Measurements from ENCODE around the gene MAGEB3. TPM values are rescaled to one million over a fixed set of nuclear protein-coding genes. Genes with fewer than 3 reads are reported as not detected.

MAGEB3 gene
- total RNA-seq, 1 donor from 2014 or later, result 0.92 TPM

DNA sequence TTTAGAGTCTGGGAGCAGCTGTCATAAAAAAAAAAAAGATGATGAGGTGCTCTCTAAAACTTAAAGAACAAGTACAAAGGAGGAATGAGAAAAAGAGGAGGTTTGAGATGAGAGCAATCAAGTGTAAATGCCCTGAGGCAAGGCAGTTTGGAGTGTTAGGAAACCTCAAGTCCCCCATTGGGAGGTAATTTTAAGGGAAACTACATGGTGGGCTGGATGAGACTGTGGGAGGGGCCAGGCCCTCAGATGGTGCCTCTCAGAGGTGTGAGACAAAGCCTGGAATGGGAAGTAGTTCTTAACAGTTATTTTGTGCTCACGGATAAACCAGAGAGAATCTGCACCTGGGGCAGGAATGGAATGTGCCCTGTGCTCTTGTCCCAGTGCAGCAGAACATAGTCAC lies 1.9 kb upstream of the MAGEB3 start:
- DNase-seq (ENCODE audit: extremely low spot score, unreplicated experiment), result no peak
- no peak overlapping the region for H3K4me3 Mint-ChIP-seq
- TF ChIP-seq, protein P1, sequence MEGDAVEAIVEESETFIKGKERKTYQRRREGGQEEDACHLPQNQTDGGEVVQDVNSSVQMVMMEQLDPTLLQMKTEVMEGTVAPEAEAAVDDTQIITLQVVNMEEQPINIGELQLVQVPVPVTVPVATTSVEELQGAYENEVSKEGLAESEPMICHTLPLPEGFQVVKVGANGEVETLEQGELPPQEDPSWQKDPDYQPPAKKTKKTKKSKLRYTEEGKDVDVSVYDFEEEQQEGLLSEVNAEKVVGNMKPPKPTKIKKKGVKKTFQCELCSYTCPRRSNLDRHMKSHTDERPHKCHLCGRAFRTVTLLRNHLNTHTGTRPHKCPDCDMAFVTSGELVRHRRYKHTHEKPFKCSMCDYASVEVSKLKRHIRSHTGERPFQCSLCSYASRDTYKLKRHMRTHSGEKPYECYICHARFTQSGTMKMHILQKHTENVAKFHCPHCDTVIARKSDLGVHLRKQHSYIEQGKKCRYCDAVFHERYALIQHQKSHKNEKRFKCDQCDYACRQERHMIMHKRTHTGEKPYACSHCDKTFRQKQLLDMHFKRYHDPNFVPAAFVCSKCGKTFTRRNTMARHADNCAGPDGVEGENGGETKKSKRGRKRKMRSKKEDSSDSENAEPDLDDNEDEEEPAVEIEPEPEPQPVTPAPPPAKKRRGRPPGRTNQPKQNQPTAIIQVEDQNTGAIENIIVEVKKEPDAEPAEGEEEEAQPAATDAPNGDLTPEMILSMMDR (conservative IDR thresholded peaks at IDR 0.05), result no peak
- no peaks in the 10 kb centered on the region for H3K9me3 Mint-ChIP-seq
- no peak overlapping the region for H3K27ac Mint-ChIP-seq
- H3K36me3 Mint-ChIP-seq, result no peaks in the 10 kb centered on the region
- H3K27me3 Mint-ChIP-seq, result no peaks in the 10 kb centered on the region
- H3K4me1 Mint-ChIP-seq (ENCODE audit: unreplicated experiment), result peaks cover 25% of the 10 kb centered on the region

DNA sequence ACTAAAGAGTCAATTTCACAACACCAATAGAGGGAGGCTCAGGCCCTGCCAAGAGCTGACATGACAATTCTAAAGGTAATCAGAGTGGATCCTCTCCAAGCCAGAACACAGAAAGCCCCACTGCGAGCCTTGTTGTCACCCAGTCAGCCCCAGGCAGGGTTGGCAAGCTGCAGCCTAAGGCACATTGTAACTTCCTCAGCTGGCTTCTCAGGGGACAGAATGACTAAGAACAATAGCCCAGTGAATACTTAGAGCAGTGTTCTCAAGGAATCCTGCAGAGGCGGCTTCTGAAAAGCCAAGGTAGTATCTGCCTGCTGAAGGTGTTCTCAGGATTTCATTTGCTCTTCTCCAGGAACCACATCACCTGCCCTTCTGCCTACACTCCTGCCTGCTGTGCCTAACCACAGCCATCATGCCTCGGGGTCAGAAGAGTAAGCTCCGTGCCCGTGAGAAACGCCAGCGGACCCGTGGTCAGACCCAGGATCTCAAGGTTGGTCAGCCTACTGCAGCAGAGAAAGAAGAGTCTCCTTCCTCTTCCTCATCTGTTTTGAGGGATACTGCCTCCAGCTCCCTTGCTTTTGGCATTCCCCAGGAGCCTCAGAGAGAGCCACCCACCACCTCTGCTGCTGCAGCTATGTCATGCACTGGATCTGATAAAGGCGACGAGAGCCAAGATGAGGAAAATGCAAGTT lies 11.4 kb downstream of the MAGEB3 start, which contains the start of gene MAGEB4:
MAGEB4 (plus strand) TSS at position 277 of the 692 bp plus-strand sequence; CDS start at position 413, 136 bp downstream.
- TF ChIP-seq, protein P1 (conservative IDR thresholded peaks at IDR 0.05), result no peak
- Mint-ChIP-seq H3K4me1 (ENCODE audit: unreplicated experiment) (no peaks in the 10 kb centered on the region), H3K27me3 (no peaks in the 10 kb centered on the region), H3K36me3 (no peaks in the 10 kb centered on the region), H3K27ac (no peak within 1 kb of the TSS), H3K4me3 (no peak within 1 kb of the TSS), H3K9me3 (peaks cover under 1% of the 10 kb centered on the region)
- DNase-seq (ENCODE audit: extremely low spot score, unreplicated experiment), result no peak

DNA sequence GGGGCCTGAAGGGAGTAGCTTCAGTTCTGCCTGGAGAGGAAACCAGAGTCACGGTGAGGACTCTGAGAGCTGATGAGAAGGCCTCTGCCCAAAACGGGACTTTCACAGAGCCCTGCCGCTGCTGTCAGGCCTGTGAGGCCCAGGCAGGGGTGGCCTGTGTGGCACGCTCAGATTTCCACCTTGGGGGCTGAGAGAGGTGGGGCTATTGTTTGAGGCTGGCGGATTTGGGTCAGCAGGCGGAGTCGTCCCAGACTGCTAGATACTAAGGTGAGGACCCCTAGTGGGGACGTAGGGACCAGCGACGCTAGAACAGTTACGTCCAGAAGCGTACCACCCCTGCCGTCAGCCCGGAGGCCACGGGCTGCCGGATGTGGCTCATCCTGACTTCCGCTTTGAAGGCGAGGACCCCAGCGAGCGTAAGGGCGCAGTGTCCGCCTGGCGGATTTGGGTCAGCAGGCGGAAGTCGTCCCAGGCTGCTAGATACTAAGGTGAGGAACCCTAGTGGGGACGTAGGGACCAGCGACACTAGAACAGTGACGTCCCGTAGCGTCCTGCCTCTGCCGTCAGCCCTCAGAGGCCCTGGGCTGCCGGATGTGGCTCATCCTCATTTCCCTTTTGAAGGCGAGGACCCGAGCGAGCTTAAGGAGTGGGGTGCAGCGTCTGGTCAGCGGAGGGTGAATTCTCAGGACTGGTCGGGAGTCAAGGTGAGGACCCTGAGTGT lies 16.5 kb downstream of the MAGEB3 start, which contains the start of gene MAGEB1:
MAGEB1 (plus strand) TSS at position 378 of the 721 bp plus-strand sequence. CDS start 3,348 bp downstream, outside the sequence.
- TF ChIP-seq, protein P1 (conservative IDR thresholded peaks at IDR 0.05), result no peak
- no peaks in the 10 kb centered on the region for H3K4me1 Mint-ChIP-seq (ENCODE audit: unreplicated experiment)
- H3K27ac Mint-ChIP-seq, result no peak within 1 kb of the TSS
- H3K36me3 Mint-ChIP-seq, result no peaks in the 10 kb centered on the region
- H3K9me3 Mint-ChIP-seq, result peaks cover 5% of the 10 kb centered on the region
- DNase-seq (ENCODE audit: extremely low spot score, unreplicated experiment), result no peak
- no peaks in the 10 kb centered on the region for H3K27me3 Mint-ChIP-seq
- H3K4me3 Mint-ChIP-seq, result no peak within 1 kb of the TSS

DNA sequence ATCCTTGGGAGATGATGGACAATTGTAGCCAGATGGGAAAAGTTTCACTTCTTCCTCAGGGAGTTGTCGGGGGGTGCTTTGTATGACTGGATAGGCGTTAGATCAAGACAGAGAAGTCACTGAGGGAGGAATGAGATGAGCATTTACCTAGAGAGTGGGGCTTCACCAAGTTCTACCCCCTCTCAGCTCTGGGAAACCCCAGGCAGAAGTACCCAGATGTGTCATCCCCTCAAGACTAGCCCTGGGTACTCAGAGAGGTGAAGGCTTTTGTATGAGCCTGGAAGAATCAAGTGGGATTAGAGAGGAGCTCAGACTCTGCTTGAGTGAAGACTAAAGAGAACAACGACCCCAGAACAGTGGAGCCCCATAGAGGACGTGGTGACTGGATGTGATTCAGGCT lies 18.4 kb downstream of the MAGEB3 start:
- Mint-ChIP-seq H3K4me1 (ENCODE audit: unreplicated experiment) (no peaks in the 10 kb centered on the region), H3K4me3 (no peak overlapping the region), H3K36me3 (no peaks in the 10 kb centered on the region), H3K27ac (no peak overlapping the region), H3K9me3 (peaks cover 5% of the 10 kb centered on the region), H3K27me3 (no peaks in the 10 kb centered on the region)
- TF ChIP-seq, protein P1 (conservative IDR thresholded peaks at IDR 0.05), result no peak
- no peak for DNase-seq (ENCODE audit: extremely low spot score, unreplicated experiment)

DNA sequence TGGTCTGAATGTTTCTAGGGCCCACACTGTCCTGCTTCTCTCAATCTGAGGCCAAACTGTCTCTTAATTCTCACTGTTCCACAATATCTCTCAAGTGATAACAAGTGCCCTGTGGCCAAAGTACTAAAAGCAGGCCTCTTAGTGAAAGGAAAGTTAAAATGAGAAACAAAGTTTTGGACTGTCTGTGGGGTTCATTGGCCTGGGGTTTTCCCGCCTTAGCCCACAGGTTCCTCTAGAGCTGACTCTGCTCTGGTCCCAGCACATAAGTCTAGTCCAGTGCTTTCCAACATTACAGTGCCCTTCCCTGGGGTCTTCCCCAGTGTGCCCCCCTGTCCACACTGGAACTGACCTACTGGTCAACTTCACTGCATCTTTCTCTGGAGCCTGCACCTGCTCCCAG lies 22.8 kb downstream of the MAGEB3 start:
- H3K4me1 Mint-ChIP-seq (ENCODE audit: unreplicated experiment), result no peaks in the 10 kb centered on the region

More for the DNA sequence above, 22.8 kb downstream of the MAGEB3 start:
- Mint-ChIP-seq H3K4me3 (no peak overlapping the region), H3K9me3 (peaks cover 5% of the 10 kb centered on the region), H3K36me3 (no peaks in the 10 kb centered on the region), H3K27me3 (no peaks in the 10 kb centered on the region), H3K27ac (no peak overlapping the region)
- no peak for DNase-seq (ENCODE audit: extremely low spot score, unreplicated experiment)
- TF ChIP-seq, protein P1 (conservative IDR thresholded peaks at IDR 0.05), result no peak

Data from type B pancreatic cell (in vitro differentiated cells).